ENCODE results near the gene AJAP1.
"Not testable (repeated sequence)": the region's sequence is repeated elsewhere in the genome, so short reads cannot be mapped to it uniquely, and the experiment has no call there.

Gene AJAP1

DNA sequence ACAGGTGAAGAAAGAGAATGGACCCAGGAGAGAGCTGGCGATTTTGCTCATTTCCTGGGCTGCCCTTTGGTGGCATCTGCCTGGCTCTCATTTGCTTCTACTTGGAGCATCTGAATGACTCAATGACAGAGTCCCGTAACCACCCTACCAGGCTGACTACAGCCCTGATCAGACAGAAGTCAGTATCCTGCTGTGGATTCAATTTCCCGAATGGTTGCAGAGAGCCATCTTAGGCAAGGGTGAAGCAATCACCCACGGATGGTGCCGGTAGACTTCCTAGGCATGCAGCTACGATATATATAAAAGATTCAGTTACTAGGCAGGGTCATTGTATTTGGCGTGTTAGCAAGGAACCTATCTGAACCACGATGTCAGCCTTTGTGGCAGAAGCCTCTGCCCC is 10.2 kb downstream of the AJAP1 start:
- Histone ChIP-seq H3K9me3 (ENCODE audit: insufficient read depth, low read length) (no peaks in the 10 kb centered on the region), H3K4me3 (ENCODE audit: low read length) (no peak overlapping the region), H3K36me3 (replicated peaks; ENCODE audit: low read depth, low read length) (no peaks in the 10 kb centered on the region), H2AFZ (ENCODE audit: low read depth, low read length) (no peak overlapping the region), H3K27me3 (ENCODE audit: low read depth, low read length) (peaks cover 6% of the 10 kb centered on the region; the same call in 1 of the 2 replicates), H3K9ac (ENCODE audit: low read length) (no peak overlapping the region), H4K20me1 (ENCODE audit: insufficient read depth, low read length) (no peaks in the 10 kb centered on the region), H3K27ac (ENCODE audit: low read length) (no peak overlapping the region), H3K4me1 (ENCODE audit: low read length) (no peaks in the 10 kb centered on the region), H3K4me2 (ENCODE audit: low read length) (no peak overlapping the region), H3K79me2 (ENCODE audit: low read length) (no peaks in the 10 kb centered on the region)
- TF ChIP-seq, protein P1, sequence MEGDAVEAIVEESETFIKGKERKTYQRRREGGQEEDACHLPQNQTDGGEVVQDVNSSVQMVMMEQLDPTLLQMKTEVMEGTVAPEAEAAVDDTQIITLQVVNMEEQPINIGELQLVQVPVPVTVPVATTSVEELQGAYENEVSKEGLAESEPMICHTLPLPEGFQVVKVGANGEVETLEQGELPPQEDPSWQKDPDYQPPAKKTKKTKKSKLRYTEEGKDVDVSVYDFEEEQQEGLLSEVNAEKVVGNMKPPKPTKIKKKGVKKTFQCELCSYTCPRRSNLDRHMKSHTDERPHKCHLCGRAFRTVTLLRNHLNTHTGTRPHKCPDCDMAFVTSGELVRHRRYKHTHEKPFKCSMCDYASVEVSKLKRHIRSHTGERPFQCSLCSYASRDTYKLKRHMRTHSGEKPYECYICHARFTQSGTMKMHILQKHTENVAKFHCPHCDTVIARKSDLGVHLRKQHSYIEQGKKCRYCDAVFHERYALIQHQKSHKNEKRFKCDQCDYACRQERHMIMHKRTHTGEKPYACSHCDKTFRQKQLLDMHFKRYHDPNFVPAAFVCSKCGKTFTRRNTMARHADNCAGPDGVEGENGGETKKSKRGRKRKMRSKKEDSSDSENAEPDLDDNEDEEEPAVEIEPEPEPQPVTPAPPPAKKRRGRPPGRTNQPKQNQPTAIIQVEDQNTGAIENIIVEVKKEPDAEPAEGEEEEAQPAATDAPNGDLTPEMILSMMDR (IDR thresholded peaks at IDR 0.05; ENCODE audit: low read depth, low read length), result no peak
- TF ChIP-seq EZH2phosphoT487 (IDR thresholded peaks at IDR 0.05; ENCODE audit: low read depth), result no peak

DNA sequence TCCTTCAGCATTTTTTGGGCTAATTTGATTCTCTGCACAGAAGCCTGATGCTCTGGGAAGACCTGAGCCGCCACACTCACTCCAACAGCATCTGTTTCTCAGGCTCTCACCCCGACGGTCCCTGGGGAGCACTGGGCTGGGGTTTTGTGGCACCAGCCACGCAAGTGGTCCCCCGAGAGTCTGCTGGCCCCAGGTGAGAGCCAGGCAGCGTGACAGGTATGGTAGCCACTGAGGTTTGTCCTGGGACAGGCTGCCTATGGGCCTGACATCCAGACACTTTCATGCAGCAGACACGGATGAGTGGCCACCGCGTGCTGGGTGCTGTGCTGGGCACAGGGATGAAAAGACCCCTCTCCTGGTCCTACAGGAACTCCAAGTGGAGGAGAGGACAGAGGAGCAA is 11.0 kb downstream of the AJAP1 start:
- Histone ChIP-seq H3K9ac (ENCODE audit: low read length) (no peak overlapping the region), H3K4me1 (ENCODE audit: low read length) (no peaks in the 10 kb centered on the region), H2AFZ (ENCODE audit: low read depth, low read length) (no peak overlapping the region), H3K4me2 (ENCODE audit: low read length) (no peak overlapping the region), H3K9me3 (ENCODE audit: insufficient read depth, low read length) (no peaks in the 10 kb centered on the region), H3K4me3 (ENCODE audit: low read length) (no peak overlapping the region), H3K27ac (ENCODE audit: low read length) (no peak overlapping the region), H4K20me1 (ENCODE audit: insufficient read depth, low read length) (no peaks in the 10 kb centered on the region), H3K79me2 (ENCODE audit: low read length) (no peaks in the 10 kb centered on the region), H3K36me3 (replicated peaks; ENCODE audit: low read depth, low read length) (no peaks in the 10 kb centered on the region), H3K27me3 (ENCODE audit: low read depth, low read length) (peaks cover 6% of the 10 kb centered on the region; the same call in 1 of the 2 replicates)
- TF ChIP-seq EZH2phosphoT487 (IDR thresholded peaks at IDR 0.05; ENCODE audit: low read depth), result no peak
- TF ChIP-seq, protein P1 (IDR thresholded peaks at IDR 0.05; ENCODE audit: low read depth, low read length), result no peak

DNA sequence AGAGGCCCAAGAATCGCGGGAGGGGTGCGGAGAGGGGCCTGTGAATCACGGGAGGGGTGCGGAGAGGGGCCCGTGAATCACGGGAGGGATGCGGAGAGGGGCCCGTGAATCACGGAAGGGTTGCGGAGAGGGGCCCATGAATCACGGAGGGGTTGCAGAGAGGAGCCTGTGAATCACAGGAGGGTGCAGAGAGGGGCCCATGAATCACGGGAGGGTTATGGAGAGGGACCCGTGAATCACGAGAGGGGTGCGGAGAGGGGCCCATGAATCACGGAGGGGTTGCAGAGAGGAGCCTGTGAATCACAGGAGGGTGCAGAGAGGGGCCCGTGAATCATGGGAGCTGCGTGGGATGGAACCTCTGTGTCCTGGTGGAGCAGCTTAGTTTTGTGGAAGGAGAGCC is 12.3 kb downstream of the AJAP1 start:
- not testable (repeated sequence) for H3K27me3 ChIP-seq (ENCODE audit: low read depth, low read length); H3K4me1 ChIP-seq (ENCODE audit: low read length); H3K9me3 ChIP-seq (ENCODE audit: insufficient read depth, low read length); H3K36me3 ChIP-seq (replicated peaks; ENCODE audit: low read depth, low read length); H3K79me2 ChIP-seq (ENCODE audit: low read length); H2AFZ ChIP-seq (ENCODE audit: low read depth, low read length); H3K9ac ChIP-seq (ENCODE audit: low read length); H3K4me3 ChIP-seq (ENCODE audit: low read length); H4K20me1 ChIP-seq (ENCODE audit: insufficient read depth, low read length); H3K4me2 ChIP-seq (ENCODE audit: low read length); H3K27ac ChIP-seq (ENCODE audit: low read length)

DNA sequence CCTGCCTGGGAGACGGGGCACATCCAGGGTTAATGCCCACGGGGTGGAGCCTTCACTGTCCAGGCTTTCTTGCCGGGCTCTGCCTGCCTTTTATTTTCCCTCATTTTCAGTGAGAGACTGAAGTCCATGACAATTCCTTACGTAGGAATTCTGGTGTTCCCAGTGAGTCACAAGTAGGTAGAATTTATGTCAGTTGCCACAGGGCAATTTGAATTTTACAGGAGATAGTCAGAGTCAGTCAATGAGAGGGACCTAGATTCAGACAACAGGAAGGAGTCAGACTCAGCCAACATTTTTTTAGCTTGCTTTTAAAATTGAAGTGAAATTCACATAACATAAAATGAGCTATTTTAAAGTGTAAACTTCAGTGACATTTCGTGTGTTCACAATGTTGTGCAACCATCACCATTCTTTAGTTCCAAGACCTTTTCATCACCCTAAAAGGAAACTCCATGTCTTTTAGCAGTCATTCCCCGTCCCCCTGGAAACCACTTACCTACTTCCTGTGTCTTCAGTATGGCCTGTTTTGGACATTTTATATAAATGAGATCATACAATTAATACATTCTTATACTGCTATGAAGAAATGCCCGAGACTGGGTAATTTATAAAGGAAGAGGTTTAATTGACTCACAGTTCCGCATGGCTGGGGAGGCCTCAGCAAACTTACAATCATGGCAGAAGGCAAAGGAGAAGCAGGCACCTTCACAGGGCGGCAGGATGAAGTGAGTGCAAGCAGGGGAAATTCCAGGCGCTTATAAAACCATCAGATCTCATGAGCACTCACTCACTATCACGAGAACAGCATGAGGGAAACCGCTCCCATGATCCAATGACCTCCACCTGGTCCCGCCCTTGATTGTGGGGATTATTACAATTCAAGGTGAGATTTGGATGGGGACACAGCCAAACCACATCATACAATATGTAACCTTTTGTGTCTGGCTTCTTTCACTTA is 14.6 kb downstream of the AJAP1 start:
- Histone ChIP-seq H3K79me2 (ENCODE audit: low read length) (no peaks in the 10 kb centered on the region), H3K4me1 (ENCODE audit: low read length) (peaks cover 4% of the 10 kb centered on the region; the same call in 1 of the 2 replicates), H3K36me3 (replicated peaks; ENCODE audit: low read depth, low read length) (no peaks in the 10 kb centered on the region), H4K20me1 (ENCODE audit: insufficient read depth, low read length) (no peaks in the 10 kb centered on the region), H3K4me3 (ENCODE audit: low read length) (no peak overlapping the region), H3K4me2 (ENCODE audit: low read length) (no peak overlapping the region), H3K9ac (ENCODE audit: low read length) (no peak overlapping the region), H2AFZ (ENCODE audit: low read depth, low read length) (no peak overlapping the region), H3K9me3 (ENCODE audit: insufficient read depth, low read length) (no peaks in the 10 kb centered on the region), H3K27ac (ENCODE audit: low read length) (no peak overlapping the region), H3K27me3 (ENCODE audit: low read depth, low read length) (no peaks in the 10 kb centered on the region)
- TF ChIP-seq, protein P1 (IDR thresholded peaks at IDR 0.05; ENCODE audit: low read depth, low read length), result no peak

Measured in OCI-LY3 (cell line).